Tongue (tissue), 2 donors: ENCODE data around the gene CREBL2. TPM values are rescaled to one million over a fixed set of nuclear protein-coding genes. Genes with fewer than 3 reads are reported as not detected.
A peak's percentile ranks its signal among the peaks of the same experiment; 100 is the strongest.
"Not testable (repeated sequence)": the region's sequence is repeated elsewhere in the genome, so short reads cannot be mapped to it uniquely, and the experiment has no call there.

ENCODE experiments used
- DNase-seq: peaks from one replicate; pipeline ENCODE4 v3.0.0-alpha.2; 2015
- total RNA-seq: library from RNA; depleted of rRNA; stranded (reverse); fragments of >200 nt; gene quantifications from one replicate; pipeline ENCODE4 v1.2.3, GENCODE V29; 2014

The CREBL2 gene
- total RNA-seq, 1 donor from 2014 or later, result 16.8 TPM

DNA sequence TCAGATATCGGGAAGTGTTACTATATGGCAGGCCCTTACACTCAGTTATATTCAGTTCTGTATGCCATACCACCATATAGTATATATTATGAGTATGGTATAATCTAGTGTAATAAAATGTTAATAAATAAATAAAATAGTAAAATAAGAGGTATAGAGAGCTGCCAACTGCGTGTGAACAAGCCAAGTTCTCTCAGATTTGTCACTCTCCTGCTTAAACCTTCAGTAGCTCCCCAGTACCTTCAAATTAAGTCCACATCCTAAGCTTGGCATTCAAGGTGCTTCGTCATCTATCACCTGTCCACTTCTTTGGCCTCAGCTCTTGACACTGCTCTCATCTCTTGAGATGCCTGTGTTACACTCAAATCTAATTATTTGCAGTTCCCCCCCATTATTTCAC, 12.8 kb upstream of the CREBL2 start:
- DNase-seq, result no peak

DNA sequence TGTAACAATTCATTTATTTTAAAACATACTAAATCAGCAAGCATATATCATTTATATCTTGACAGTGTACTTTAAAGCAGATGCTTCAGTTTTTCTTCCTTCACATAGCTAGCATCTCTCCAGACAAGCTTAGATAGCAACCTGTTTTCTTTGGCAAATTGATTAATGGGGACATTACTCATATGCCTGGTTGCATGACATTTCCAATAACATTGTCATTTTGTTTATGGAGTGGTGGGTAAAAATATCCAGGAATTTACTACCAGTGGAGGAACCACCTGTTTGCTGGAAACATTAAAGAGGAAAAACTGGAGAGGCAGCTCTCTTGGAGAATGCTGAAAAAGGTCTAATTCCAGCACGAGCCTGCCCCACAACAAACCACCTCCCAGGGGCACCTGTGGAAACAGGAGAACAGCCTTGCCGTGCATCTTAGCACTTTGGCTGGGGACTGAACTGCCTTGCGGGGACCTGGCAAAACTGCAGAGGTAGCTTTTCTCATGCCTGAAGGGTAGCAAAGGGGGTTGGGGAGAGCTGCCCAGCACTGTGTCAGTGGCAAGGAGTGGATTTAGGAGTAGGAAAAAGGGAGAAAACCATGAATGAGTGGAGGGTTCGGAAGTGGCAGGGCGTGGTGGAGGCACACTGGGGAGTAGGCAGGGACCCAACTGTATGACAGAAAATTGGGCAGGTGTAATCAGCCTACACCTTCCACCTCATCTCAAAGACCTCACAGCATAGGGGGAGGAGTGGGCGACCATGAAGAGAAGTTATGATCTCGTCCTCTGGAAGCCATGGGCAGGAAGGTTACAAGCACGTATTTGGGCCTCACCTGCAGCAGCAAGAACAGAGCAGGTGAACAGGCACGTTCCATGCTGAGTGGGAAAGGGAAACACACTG, 11.7 kb upstream of the CREBL2 start:
- DNase-seq, result no peak

DNA sequence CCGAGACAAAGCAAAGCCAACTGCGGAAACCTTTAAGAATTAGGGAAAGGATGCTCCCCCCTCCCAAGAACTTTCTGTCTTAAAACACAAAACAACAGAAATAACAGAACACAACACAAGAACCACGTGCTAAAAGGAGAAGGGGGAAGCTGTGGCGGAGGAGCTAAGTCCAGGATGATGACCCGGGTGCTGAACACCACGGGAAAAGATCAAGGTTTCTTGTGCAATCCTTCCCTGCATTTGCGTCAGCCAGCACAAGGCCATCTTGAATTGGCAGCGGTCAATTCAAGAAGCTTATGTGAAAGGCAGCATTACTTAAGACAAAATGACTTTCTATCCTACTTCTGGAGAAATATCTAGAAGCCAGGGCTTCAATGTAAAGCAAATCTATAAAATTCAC, 11.0 kb upstream of the CREBL2 start:
- no peak for DNase-seq

DNA sequence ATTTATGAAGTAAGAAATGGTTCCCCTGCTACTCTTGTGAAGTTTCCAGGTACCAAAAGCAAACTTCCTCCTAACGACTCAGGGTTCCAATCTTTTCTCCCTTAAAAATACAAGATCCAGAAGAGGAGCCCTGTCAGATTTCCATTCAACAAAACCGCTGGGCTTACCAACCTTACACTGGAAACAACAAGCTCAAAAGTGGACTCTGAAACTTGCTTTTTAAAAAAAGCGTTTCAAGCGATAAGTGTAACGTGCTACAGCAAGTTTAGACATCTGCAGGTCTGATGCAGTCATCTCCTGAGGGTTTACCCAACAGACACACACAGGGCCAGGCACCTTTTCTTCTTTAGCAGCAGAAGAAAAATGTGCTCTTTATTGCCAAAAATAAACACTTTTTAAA, 6.9 kb upstream of the CREBL2 start:
- DNase-seq, result no peak

DNA sequence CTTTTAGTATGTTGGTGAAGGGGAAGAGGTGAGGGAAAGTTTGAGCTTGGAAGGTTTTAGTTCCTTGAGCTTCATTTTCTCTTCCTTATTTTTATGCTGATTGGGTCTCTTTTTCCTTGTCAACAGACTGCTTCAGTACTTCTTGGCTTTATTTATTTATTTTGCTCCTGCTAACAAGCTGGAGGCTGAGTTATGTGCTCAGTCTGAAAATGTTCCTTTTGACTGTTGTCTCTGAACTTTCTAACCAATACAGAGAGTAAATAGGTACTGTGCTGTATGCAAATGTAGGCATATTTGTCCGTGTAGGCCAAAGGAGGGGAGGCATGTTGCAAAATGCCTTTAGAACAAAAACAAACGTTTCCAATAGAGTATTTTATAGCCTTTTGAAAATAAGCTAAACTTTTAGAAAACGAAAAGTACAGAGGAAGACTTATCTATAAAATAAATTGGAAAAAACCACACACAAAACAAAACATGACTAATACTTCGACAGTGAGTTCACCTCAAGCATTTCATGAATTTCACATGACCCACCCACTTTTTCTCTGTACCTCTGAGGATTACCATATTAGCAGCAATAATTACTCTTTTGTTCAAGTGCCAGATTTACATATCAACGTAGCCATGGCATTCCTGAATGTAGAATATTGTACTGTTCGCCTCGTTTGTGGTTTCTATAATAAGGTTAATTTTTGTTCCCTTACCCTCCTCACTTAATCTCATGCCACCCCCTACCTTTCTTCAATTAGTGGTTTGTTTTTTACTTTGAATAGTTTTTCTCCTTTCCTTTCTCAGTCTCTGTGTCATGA, 4.7 kb upstream of the CREBL2 start:
- no peak for DNase-seq

DNA sequence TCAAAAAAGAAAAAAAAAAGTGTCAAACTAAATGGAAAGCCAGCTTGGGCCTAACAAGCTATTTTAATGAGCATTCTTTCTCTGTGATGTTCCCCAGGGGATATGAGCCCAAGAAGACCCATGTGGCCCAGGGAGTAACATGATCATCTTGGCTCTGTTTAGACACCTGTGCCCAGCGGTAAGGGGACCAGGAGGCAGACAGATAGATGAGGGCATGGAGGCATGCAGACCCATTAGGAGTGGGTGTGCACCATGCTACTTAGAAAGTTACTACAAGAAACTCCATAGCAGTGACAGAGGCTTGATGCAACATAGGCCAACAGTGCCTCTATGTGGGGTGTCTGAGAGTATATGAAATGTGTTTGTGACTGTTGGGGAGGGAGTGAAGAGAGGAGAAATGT, 3.1 kb upstream of the CREBL2 start:
- no peak for DNase-seq

DNA sequence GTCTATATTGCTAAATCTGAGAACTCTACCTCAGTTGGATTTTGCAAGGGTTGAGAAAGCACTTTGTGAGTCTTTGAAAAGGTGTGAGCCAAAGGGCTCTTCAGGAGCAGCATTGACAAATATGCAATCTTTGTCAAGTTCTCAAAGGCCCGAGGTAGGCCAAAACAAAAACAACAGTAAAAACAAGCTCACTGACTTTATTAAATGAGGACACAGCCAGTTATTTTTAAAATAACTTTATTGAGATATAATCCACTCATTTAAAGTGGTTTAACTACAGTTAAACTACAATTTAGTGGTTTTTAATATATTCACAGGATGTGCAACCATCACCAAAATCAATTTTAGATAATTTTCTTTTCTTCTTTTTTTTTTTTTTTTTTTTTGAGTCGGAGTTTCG, 2.0 kb upstream of the CREBL2 start:
- DNase-seq, result no peak

DNA sequence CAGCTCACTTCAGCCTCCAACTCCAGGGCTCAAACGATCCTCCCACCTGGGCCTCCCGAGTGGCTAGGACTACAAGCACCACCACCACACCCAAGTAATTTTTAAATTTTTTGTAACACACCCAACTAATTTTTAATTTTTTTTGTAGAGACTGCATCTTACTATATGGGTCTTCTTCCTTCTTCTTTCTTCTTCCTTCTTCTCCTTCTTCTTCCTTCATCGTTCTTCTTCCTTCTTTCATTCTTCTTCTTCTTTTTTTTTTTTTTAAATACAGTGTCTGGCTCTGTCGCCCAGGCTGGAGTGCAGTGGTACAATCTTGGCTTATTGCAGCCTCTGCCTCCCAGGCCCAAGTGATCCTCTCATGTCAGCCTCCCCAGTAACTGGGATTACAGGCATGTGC, 965 bp upstream of the CREBL2 start:
- no peak for DNase-seq

DNA sequence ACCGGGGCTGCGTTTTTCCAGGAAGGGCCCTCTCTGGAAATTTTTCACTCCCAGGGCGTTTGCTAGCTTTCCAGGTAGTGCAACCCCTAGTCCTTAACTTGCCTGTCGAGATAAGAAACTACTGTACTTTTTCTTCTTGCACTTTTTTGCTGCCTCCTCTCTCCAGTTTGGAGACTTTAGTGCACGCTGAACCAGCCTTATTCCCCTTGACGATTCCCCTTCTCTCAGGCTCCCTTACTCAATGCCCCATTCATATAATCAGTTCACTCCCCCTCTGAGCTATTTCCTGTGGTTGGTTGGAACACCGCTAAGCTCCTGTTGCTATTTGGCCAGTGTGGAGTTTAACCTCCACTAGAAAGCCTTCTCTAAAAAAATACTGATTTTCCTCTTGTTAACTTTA, 682 bp downstream of the CREBL2 start:
- peak; percentile 58 for DNase-seq

DNA sequence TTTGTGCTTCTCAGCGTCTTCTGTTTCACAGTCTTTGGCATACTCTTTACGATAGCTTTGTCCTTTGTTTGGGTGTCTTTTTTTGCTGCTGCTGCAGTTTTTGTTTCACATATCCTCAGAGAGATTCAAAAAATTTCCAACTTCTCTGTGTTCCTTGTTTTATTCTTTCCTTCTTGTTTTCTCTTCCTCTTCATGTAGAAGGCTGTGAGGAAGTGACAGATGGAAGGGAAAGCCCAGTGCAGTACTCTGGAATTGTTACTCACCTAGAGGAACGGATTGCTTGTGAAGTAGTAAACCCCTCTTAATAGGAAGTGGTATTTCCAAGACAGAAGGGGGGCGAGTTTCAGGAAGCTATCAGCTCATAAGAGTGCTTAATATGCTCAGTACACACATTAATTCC, 1.7 kb downstream of the CREBL2 start:
- no peak for DNase-seq

DNA sequence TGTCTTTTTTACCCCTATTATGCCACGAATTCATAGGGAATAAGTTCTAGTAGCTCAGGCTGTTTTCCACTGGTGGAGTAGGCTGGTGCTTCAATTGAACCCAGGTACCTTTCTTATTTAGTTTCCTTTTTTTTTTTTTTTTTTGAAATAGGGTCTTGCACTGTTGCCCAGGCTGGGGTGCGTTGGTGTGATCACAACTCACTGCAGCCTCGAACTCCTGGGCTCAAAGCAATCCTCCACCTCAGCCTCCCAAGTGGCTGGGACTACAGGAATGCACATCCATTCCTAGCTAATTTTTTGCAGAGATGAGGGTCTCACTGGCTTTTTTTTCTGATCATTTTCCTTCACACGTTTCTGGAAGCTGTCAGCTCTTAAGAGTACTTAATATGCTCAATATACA, 2.7 kb downstream of the CREBL2 start:
- DNase-seq, result no peak

DNA sequence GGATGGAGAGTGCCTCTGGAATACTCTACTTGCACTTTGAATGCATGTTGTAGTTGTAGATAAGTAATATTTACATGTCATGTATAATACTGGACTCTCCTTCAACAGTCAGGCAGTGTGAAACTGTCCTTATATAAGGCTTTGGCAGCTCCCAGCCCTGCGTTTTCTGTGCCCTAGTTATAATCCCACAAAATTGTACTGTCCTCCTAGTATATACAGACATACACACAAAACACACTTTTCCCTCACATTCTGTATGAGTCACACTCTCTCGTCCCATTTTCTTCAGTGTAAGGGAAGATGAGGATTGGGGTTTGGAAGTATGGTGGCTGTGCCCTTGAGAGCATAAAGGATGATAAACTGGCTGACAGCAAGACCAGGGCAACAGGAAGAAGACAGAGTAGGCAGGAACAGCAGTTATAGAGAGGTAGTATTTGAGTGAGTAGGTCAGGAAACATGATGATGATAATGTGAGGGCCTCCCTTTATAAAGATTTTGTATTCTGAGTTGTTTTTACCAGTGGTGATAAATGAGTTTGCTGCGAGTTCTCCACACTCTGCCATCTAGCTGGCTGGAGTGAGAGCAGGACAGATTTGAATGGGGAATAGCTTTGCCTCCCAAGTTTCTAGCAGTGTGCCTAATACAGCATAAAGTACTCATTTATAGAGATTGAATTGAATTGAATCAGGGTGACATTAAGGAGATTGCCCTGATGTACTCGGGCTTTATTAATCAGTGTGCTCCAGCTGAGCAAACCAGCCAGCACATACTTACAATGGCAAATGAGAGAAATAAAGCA, 5.0 kb downstream of the CREBL2 start:
- no peak for DNase-seq

DNA sequence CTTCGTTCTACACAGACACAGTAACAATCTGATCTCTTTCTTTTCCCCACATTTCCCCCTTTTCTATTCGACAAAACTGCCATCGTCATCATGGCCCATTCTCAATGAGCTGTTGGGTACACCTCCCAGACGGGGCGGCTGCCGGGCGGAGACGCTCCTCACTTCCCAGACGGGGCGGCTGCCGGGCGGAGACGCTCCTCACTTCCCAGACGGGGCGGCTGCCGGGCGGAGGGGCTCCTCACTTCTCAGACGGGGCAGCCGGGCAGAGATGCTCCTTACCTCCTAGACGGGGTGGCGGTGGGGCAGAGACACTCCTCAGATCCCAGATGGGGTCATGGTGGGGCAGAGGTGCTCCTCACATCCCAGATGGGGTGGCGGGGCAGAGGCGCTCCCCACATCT, 6.4 kb downstream of the CREBL2 start:
- DNase-seq, result not testable (repeated sequence)

DNA sequence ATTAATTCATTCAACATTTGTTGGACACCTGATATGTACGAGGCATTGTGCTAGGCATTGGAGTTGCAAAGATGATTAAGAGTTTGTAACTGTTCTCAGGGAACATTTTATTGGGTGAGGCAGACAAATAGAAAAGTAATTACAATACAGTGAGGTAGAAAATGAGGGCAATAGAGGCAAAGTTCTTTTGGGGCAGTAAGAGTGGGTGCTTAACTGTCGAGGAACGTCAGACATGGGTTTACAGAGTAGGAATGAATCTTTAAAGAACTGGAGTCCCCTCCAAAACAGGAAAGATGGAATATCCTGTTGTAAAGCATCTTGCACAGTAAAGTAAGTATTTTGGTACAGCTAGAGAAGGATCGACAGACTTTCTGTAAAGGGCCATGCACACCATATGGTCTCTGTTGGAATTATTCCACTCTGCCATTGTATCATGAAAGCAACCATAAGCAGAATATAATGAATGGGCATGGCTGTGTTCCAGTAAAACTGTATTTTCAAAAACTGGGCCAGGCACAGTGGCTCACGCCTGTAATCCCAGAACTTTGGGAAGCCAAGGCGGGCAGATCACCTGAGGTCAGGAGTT, 9.1 kb downstream of the CREBL2 start:
- no peak for DNase-seq

DNA sequence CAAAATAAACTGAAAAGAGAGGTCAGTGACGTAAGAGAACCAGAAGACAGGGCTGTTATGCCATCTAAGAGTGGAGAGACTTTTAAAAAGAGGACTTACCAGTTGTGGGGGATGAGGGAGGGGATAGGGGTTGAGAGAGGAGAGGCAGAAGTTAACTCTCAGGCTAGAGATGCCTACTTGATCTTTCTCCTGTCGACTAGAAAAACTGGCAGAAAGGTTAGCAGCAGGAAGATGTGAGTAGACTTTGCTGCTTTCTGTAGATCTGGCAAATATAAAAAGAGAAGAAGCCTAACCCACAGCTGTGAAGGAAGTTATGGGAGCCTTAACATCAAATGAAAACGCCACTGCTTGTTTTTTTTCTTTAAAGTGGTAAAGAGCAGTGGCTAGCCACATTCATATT, 10.7 kb downstream of the CREBL2 start:
- DNase-seq, result no peak

DNA sequence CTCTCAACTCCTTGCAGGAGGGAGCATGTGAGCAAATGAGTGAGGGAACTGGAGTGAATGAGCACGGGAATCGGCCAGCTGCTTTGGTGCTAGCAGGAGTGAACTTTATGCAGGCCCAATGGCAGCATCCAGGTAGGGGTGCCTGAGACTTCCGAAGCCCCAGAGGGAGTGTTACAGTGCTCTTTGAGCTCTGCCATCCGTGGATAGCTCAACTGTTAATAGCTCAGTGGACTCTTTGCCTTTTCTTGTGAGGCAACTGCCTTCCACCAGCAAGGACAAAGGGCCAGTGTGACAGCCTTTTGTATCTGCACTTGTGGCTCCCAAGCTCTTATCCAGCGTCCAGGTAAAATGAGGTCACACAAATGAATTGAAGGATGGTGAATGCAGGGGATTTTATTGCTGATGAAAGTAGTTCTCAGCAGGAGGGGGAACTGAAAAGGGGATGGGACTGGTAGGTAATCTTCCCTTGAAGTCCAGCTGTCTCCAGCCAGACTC, 12.9 kb downstream of the CREBL2 start:
- DNase-seq, result no peak

DNA sequence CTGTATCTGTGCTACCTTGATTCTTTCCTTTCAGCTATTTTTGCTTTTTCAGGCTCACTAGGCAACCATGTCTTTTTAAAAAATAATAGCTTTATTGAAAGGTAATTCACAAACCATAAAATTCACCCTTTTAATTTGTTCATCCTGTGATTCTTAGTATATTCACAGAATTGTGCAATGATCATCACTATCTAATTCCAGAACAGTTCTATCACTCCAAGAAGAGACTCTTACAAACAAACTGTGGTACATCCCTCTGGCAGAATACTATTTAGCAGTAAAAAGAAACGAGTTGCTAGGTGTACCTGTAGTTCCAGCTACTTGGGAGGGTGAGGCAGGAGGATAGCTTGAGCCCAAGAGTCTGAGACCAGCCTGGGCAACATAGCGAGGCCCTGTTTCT, 14.8 kb downstream of the CREBL2 start:
- DNase-seq, result no peak

DNA sequence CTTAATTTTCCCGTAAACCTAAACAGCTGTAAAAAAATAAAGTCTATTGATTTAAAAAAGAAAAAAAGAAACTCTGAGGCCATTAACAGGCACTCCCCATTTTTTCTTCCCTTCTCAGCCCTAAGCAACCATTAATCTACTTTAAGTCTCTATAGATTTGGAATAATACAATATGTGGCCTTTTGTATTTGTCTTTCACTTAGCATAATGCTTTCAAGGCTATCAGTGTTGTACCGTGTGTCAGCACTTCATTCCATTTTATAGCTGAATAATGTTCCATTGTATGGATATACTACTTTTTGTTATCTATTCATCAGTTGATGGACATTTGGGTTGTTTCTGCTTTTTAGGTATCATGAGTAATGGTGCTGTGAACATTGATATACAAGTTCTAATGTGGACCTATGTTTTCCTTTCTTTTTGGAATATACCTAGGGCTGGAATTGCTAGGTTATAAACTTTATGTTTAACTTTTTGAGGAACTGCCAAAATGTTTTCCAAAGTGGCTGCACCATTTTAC, 15.7 kb downstream of the CREBL2 start:
- no peak for DNase-seq

DNA sequence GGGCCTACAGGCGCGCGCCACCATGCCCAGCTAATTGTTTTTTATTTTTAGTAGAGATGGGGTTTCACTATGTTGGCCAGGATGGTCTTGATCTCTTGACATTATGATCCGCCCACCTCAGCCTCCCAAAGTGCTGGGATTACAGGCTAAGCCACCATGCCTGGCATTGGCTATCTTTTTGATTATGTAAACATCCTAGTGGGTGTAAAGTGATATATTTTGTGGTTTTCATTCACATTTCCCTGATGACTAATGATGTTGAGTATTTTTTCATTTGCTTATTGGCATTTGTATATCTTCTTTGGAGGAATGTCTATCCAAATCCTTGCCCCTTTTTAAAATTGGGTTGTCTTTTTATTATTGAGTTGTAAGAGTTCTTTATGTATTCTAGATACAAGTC, 16.3 kb downstream of the CREBL2 start:
- no peak for DNase-seq

DNA sequence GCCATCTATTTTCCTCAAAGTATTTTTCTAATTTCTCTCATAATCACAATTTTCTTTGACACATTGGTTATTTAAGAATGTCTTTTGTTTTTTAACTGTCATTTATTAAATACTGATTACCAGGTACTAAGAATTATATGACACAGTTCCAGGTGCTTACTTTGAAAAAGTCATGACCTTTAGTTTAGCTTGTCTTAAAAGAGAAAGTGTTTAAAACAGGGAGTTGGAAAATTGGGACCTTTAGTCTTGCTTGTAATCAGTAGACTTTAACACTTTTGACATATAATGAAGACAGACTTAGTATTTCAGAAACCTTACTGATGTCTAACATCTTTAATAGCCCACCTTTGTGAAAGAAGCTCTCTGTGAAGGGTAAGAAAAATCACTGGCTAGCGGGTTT, 19.2 kb downstream of the CREBL2 start:
- no peak for DNase-seq

DNA sequence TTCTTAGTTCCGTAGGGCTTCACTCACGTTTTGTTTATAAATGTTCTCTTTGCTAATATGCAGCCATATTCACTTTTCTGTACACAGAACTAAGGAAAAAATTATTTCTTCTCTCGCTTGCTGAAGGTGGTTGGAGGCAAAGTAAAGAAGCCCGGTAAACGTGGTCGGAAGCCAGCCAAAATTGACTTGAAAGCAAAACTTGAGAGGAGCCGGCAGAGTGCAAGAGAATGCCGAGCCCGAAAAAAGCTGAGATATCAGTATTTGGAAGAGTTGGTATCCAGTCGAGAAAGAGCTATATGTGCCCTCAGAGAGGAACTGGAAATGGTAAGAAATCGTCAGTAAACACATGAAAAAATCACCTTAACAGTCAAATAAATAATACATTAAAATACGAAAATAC, 24.0 kb downstream of the CREBL2 start:
- DNase-seq, result no peak

DNA sequence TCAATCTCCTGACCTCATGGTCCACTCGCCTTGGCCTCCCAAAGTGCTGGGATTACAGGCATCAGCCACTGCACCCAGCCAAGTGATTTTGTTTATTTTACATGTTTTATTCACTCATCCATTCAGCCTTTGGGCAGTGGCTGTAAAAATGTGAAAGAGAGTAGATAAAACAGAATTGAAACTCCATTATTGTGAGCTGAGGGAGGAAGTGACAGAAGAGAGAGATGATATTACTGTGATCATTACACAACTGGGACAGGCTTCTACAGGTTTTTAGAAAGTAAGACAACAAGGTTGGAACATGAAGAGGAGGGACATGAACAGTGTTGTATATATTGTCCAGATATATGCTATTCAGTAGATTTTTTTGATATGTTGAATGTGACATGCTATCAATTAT, 25.0 kb downstream of the CREBL2 start:
- no peak for DNase-seq
